SK-N-SH (cell line): ENCODE data around the gene GINS3. TPM values are rescaled to one million over a fixed set of nuclear protein-coding genes. Genes with fewer than 3 reads are reported as not detected.

Experiments used
- CTCF ChIA-PET: fragments of 300-600, 350-600 bp; formaldehyde crosslinking; extraction: SDS; loops from one replicate; lab custom pipeline; 2021; lab: Yijun Ruan, JAX
- POLR2A ChIA-PET: fragments of 350-600 bp; sonication (Branson Sonifier 250); formaldehyde crosslinking; extraction: SDS; loops from one replicate; lab custom pipeline; 2020; ENCODE audit warnings: antibody characterized with exemption, inconsistent platforms; lab: Yijun Ruan, JAX
- DNase-seq: peaks from one replicate; pipeline ENCODE4 v3.0.0; 2012
- H2AFZ ChIP-seq: fragments of 200-600 bp; sonication (generic); 2 replicates; pipeline ENCODE4 v1.8.1; 2016; ENCODE audit warnings: antibody characterized with exemption, mild to moderate bottlenecking, low read depth
- H3F3A ChIP-seq: fragments of 200-600 bp; sonication (generic); replicated peaks from 2 replicates; pipeline ENCODE3; 2016; ENCODE audit warnings: antibody characterized with exemption, mild to moderate bottlenecking; ENCODE audit not compliant: insufficient read depth
- H3K27ac ChIP-seq, 2 experiments: fragments of 200-500 bp in 1 of 2; fragments of 200-600 bp in 1 of 2; sonication (Bioruptor generic) in 1 of 2; sonication (generic), shearing (Covaris generic) in 1 of 2; 2 replicates each; pipeline versions ENCODE4 v1.5.1 to v1.6.1; 2014 to 2016; ENCODE audit warnings: low read depth in 2 of 2, inconsistent platforms in 1 of 2, low read length in 1 of 2, mild to moderate bottlenecking in 1 of 2, mixed read lengths in 1 of 2
- H3K27me3 ChIP-seq: fragments of 200-600 bp; sonication (generic), shearing (Covaris generic); 2 replicates; pipeline ENCODE4 v1.6.1; 2016; ENCODE audit warnings: mixed run types; ENCODE audit not compliant: insufficient read depth
- H3K36me3 ChIP-seq, 2 experiments: fragments of 200-500 bp in 1 of 2; fragments of 200-600 bp in 1 of 2; sonication (Bioruptor generic) in 1 of 2; sonication (generic) in 1 of 2; replicated peaks in 1 of 2; 2 replicates each; pipeline versions ENCODE3 to v1.5.1; 2014 to 2016; ENCODE audit warnings: low read length in 1 of 2, mild to moderate bottlenecking in 1 of 2; ENCODE audit not compliant: insufficient read depth in 2 of 2, control insufficient read depth in 1 of 2
- H3K4me1 ChIP-seq, 2 experiments: fragments of 200-500 bp in 1 of 2; fragments of 200-600 bp in 1 of 2; sonication (Bioruptor generic) in 1 of 2; sonication (generic), shearing (Covaris generic) in 1 of 2; 2 replicates each; pipeline versions ENCODE4 v1.5.1 to v1.6.1; 2014 to 2016; ENCODE audit warnings: low read depth in 1 of 2, low read length in 1 of 2, mixed run types in 1 of 2; ENCODE audit not compliant: insufficient read depth in 2 of 2, control insufficient read depth in 1 of 2
- H3K4me2 ChIP-seq: fragments of 200-600 bp; sonication (generic), shearing (Covaris generic); 2 replicates; pipeline ENCODE4 v1.6.1; 2017; ENCODE audit warnings: mixed run types
- H3K4me3 ChIP-seq, 2 experiments: fragments of 200-500 bp in 1 of 2; fragments of 200-600 bp in 1 of 2; sonication (Bioruptor generic) in 1 of 2; sonication (generic), shearing (Covaris generic) in 1 of 2; 2 replicates each; pipeline versions ENCODE4 v1.5.1 to v1.8.1; 2014 to 2016; ENCODE audit warnings: low read depth in 2 of 2, inconsistent platforms in 1 of 2, low read length in 1 of 2, mild to moderate bottlenecking in 1 of 2, mixed read lengths in 1 of 2, moderate library complexity in 1 of 2
- H3K79me2 ChIP-seq: fragments of 200-600 bp; sonication (generic); 2 replicates; pipeline ENCODE4 v1.8.1; 2017; ENCODE audit warnings: mild to moderate bottlenecking; ENCODE audit not compliant: insufficient read depth
- H3K9ac ChIP-seq: fragments of 200-600 bp; sonication (generic); 2 replicates; pipeline ENCODE4 v1.6.1; 2017; ENCODE audit warnings: mixed run types
- H3K9me2 ChIP-seq: fragments of 200-600 bp; sonication (generic); 2 replicates; pipeline ENCODE4 v1.6.1; 2017; ENCODE audit warnings: mixed run types
- H3K9me3 ChIP-seq: fragments of 200-600 bp; sonication (generic); 2 replicates; pipeline ENCODE4 v1.6.1; 2017; ENCODE audit warnings: mixed run types, mild to moderate bottlenecking, moderate library complexity
- H4K20me1 ChIP-seq: fragments of 200-600 bp; sonication (generic); 2 replicates; pipeline ENCODE4 v1.6.1; 2017; ENCODE audit warnings: mild to moderate bottlenecking, mixed run types; ENCODE audit not compliant: insufficient read depth
- CHD2 ChIP-seq: fragments of 150-350 bp; IDR thresholded peaks from 2 replicates; pipeline ENCODE4 v1.6.1; 2018; ENCODE audit warnings: low read length; ENCODE audit not compliant: partially characterized antibody
- ELF1 ChIP-seq: IDR thresholded peaks from 2 replicates; pipeline ENCODE4 v1.4.0; 2012
- EP300 ChIP-seq, 2 experiments: IDR thresholded peaks; 2 replicates each; pipeline versions ENCODE4 v1.4.0 to v1.6.1; 2012; ENCODE audit warnings: borderline replicate concordance in 1 of 2, low read depth in 1 of 2, low read length in 1 of 2
- EZH2phosphoT487 ChIP-seq: fragments of 200-600 bp; sonication (generic); IDR thresholded peaks from 2 replicates; pipeline ENCODE4 v1.6.1; 2017; ENCODE audit warnings: low read depth, mixed run types, mild to moderate bottlenecking, antibody characterized with exemption, moderate library complexity, borderline replicate concordance
- FOSL2 ChIP-seq: IDR thresholded peaks from 2 replicates; pipeline ENCODE4 v1.4.0; 2012; ENCODE audit warnings: low read depth, mild to moderate bottlenecking, moderate library complexity, borderline replicate concordance
- FOXJ3 ChIP-seq: sonication (generic); formaldehyde crosslinking; IDR thresholded peaks from 2 replicates; pipeline ENCODE4 v1.5.1; 2020; ENCODE audit warnings: mild to moderate bottlenecking, missing genetic modification reagents
- FOXM1 ChIP-seq: IDR thresholded peaks from 2 replicates; pipeline ENCODE4 v1.4.0; 2012; ENCODE audit warnings: low read depth, mild to moderate bottlenecking
- IRF3 ChIP-seq: fragments of 150-350 bp; IDR thresholded peaks from 2 replicates; pipeline ENCODE4 v1.6.1; 2016; ENCODE audit warnings: mild to moderate bottlenecking, low read depth, low read length
- MAX ChIP-seq: IDR thresholded peaks from 2 replicates; pipeline ENCODE4 v1.4.0; 2012; ENCODE audit warnings: low read depth
- MEF2A ChIP-seq: IDR thresholded peaks from 2 replicates; pipeline ENCODE4 v1.4.0; 2012; ENCODE audit warnings: low read depth, borderline replicate concordance
- MXI1 ChIP-seq: IDR thresholded peaks from 2 replicates; pipeline ENCODE4 v1.6.1; 2012; ENCODE audit warnings: mild to moderate bottlenecking, low read depth, low read length, improper control_type of control experiment
- NFIC ChIP-seq: IDR thresholded peaks from 2 replicates; pipeline ENCODE4 v1.4.0; 2012; ENCODE audit warnings: borderline replicate concordance
- NRF1 ChIP-seq: IDR thresholded peaks from 2 replicates; pipeline ENCODE4 v1.6.1; 2012; ENCODE audit warnings: low read depth, mild to moderate bottlenecking, low read length
- RCOR1 ChIP-seq: fragments of 150-350 bp; IDR thresholded peaks from 2 replicates; pipeline ENCODE4 v1.6.1; 2017; ENCODE audit warnings: antibody characterized with exemption, low read length
- RFX5 ChIP-seq: IDR thresholded peaks from 2 replicates; pipeline ENCODE4 v1.6.1; 2012; ENCODE audit warnings: mild to moderate bottlenecking, improper control_type of control experiment, low read length
- RXRA ChIP-seq: IDR thresholded peaks from 2 replicates; pipeline ENCODE4 v1.4.0; 2012; ENCODE audit warnings: low read depth, mild to moderate bottlenecking, borderline replicate concordance
- SMC3 ChIP-seq: IDR thresholded peaks from 2 replicates; pipeline ENCODE4 v1.6.1; 2012; ENCODE audit warnings: low read depth, low read length, improper control_type of control experiment
- TCF12 ChIP-seq: IDR thresholded peaks from 2 replicates; pipeline ENCODE4 v1.4.0; 2012
- ZBTB33 ChIP-seq: IDR thresholded peaks from 2 replicates; pipeline ENCODE4 v1.4.0; 2012; ENCODE audit warnings: low read depth, borderline replicate concordance
- polyA plus RNA-seq, 3 experiments: library from polyadenylated mRNA; depleted of rRNA; stranded (reverse); fragments of >200 nt; gene quantifications; 2 replicates each; pipeline ENCODE4 v1.2.3, GENCODE V29; 2012

GINS3 gene
- polyA plus RNA-seq, 1 of the 3 experiments (the other 2 are of a cell fraction) = 8.7 TPM

GRCh38 chr16:58352690-58353089 lies 39.6 kb upstream of the GINS3 start (continued):
- TF ChIP-seq ELF1 = no peak

GRCh38 chr16:58360041-58360634 lies 32.1 kb upstream of the GINS3 start:
- no peaks in the 10 kb centered on the region for H3K9me2 ChIP-seq
- no peaks in the 10 kb centered on the region for H3K4me1 ChIP-seq
- no peak overlapping the region for H3K4me2 ChIP-seq
- H2AFZ ChIP-seq = no peak overlapping the region
- H3K79me2 ChIP-seq = no peaks in the 10 kb centered on the region
- H3K9ac ChIP-seq = no peak overlapping the region
- no peak for DNase-seq
- H3K27ac ChIP-seq = no peak overlapping the region
- ChIA-PET CTCF (interaction anchor here (0.9 to 1.8 kb wide), 3 partner anchors 20 to 127 kb away, joined by 3 to 7 read pairs (median 4); no protein-coding TSS in a partner anchor), POLR2A (no interaction called here)
- no peaks in the 10 kb centered on the region for H3F3A ChIP-seq
- no peak for TF ChIP-seq RCOR1
- no peaks in the 10 kb centered on the region for H3K36me3 ChIP-seq
- no peak overlapping the region for H3K4me3 ChIP-seq
- no peaks in the 10 kb centered on the region for H3K27me3 ChIP-seq
- H4K20me1 ChIP-seq = no peaks in the 10 kb centered on the region
- H3K9me3 ChIP-seq = peaks cover 3% of the 10 kb centered on the region; the same call in 1 of the 2 replicates

GRCh38 chr16:58361726-58362125 lies 30.5 kb upstream of the GINS3 start:
- Histone ChIP-seq H4K20me1 (no peaks in the 10 kb centered on the region), H3K36me3 (no peaks in the 10 kb centered on the region), H3K27ac (no peak overlapping the region), H3K79me2 (no peaks in the 10 kb centered on the region), H3K9me2 (no peaks in the 10 kb centered on the region), H3K27me3 (no peaks in the 10 kb centered on the region), H3K4me1 (no peaks in the 10 kb centered on the region), H3K9me3 (peaks cover 3% of the 10 kb centered on the region; the same call in 1 of the 2 replicates), H3F3A (peaks cover 6% of the 10 kb centered on the region), H2AFZ (no peak overlapping the region), H3K4me3 (no peak overlapping the region), H3K4me2 (no peak overlapping the region), H3K9ac (no peak overlapping the region)
- POLR2A ChIA-PET = no interaction called here
- TF ChIP-seq RFX5 (no peak), MXI1 (no peak), CHD2 (no peak), MEF2A (no peak), RCOR1 (no peak), FOXJ3 (CRISPR knock-in tag) (no peak), IRF3 (no peak), SMC3 (no peak), EP300 (IDR thresholded peaks at IDR 0.05; ENCODE audit: borderline replicate concordance in 1 of 2, low read depth in 1 of 2, low read length in 1 of 2) (no peak), NFIC (no peak), MAX (no peak), ZBTB33 (no peak), FOSL2 (no peak), EZH2phosphoT487 (no peak), TCF12 (no peak), FOXM1 (no peak), NRF1 (no peak), RXRA (no peak)
- no peak for DNase-seq
- CTCF ChIA-PET = interaction anchor here (1.3 kb wide), 1 partner anchor 12 kb away, joined by 3 read pairs; no protein-coding TSS in a partner anchor
